ENCODE results near the gene S100A2.
"Not testable (repeated sequence)": the region's sequence is repeated elsewhere in the genome, so short reads cannot be mapped to it uniquely, and the experiment has no call there.

The S100A2 gene

DNA sequence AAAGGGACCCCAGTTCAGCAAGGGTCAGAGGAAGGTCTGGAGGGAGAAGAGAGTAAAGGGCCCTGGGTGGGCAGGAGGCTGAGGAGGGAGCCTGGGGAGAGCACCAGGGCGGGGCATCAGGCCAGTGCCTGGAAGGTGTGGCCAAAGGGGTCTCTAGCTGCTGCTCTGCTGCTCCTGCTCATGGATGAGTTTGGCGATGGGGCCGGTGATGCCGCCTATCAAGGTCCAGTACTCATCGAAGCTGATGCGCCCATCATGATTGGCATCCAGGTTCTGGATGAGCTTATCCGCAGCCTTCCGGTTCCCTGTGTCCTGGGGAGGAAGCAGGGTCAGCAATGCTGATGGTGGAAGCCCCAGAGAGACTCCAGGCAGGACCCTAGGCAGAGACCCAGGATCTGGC, 41.7 kb upstream of the S100A2 start:
- H3K9me3 Mint-ChIP-seq = no peaks in the 10 kb centered on the region
- H3K27ac Mint-ChIP-seq = no peak overlapping the region
- no peaks in the 10 kb centered on the region for H3K36me3 Mint-ChIP-seq (ENCODE audit: low read depth)
- H3K4me1 Mint-ChIP-seq (ENCODE audit: low read depth) = no peaks in the 10 kb centered on the region
- H3K27me3 Mint-ChIP-seq = no peaks in the 10 kb centered on the region
- H3K4me3 Mint-ChIP-seq = no peak overlapping the region

DNA sequence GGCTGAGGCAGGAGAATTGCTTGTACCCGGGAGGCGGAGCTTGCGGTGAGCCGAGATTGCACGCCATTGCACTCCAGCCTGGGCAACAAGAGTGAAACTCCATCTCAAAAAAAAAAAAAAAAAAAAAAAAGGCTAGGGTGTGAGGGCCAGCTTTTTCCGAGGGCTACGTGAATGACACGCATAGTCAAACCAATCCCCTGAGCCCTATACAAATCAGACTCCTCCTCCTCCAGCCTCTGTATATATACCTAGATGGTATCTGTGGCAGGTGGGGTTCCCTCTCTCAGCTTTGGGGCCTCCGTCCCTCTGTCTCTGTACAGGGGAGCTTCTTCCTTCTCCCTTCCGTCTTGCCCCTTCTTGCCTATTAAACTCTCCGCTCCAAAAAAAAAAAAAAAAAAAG, 40.5 kb upstream of the S100A2 start:
- no peak overlapping the region for H3K4me3 Mint-ChIP-seq
- no peaks in the 10 kb centered on the region for H3K9me3 Mint-ChIP-seq
- H3K27ac Mint-ChIP-seq = no peak overlapping the region
- no peaks in the 10 kb centered on the region for H3K27me3 Mint-ChIP-seq
- H3K4me1 Mint-ChIP-seq (ENCODE audit: low read depth) = peaks cover 7% of the 10 kb centered on the region
- no peaks in the 10 kb centered on the region for H3K36me3 Mint-ChIP-seq (ENCODE audit: low read depth)

DNA sequence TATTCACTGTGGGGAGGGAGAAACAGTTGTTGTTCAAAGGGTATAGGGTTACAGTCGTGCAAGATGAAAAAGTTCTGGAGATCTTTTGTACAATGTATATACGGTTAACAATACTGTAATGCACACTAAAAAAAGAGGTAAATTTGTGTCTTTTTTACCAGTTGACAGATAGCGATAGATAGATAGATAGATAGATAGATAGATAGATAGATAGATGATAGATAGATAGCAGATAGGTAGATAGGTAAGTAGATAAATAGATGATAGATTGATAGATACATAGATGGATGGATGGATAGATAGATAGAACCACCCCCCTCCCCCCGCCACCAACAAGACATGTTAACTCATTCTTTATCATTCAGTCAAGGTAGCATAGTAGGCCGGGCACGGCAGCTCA, 37.1 kb upstream of the S100A2 start:
- peaks cover 19% of the 10 kb centered on the region for H3K4me1 Mint-ChIP-seq (ENCODE audit: low read depth)
- no peaks in the 10 kb centered on the region for H3K9me3 Mint-ChIP-seq
- H3K27ac Mint-ChIP-seq = no peak overlapping the region
- H3K27me3 Mint-ChIP-seq = no peaks in the 10 kb centered on the region
- no peak overlapping the region for H3K4me3 Mint-ChIP-seq
- no peaks in the 10 kb centered on the region for H3K36me3 Mint-ChIP-seq (ENCODE audit: low read depth)

DNA sequence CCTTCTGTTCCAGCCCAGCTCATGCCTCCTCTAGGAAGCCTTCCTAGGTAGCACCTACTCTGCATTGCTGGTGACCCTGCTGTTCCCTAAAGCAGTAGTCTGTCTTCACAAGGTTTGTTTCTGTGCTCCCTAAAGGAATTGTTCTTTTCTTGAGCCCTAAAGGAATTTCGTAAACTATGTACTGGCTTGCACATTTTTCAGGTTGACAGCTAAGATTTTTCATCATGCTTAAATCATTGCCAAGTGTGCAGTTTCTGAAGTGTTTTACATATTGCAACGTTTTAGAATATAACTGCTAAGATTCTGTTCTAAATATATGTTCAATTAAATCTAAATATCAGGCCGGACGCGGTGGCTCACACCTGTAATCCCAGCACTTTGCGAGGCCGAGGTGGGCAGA, 34.2 kb upstream of the S100A2 start:
- Mint-ChIP-seq H3K4me1 (ENCODE audit: low read depth) (peaks cover 28% of the 10 kb centered on the region), H3K9me3 (no peaks in the 10 kb centered on the region), H3K4me3 (no peak overlapping the region), H3K36me3 (ENCODE audit: low read depth) (no peaks in the 10 kb centered on the region), H3K27ac (peak overlapping the region; percentile 66), H3K27me3 (no peaks in the 10 kb centered on the region)

DNA sequence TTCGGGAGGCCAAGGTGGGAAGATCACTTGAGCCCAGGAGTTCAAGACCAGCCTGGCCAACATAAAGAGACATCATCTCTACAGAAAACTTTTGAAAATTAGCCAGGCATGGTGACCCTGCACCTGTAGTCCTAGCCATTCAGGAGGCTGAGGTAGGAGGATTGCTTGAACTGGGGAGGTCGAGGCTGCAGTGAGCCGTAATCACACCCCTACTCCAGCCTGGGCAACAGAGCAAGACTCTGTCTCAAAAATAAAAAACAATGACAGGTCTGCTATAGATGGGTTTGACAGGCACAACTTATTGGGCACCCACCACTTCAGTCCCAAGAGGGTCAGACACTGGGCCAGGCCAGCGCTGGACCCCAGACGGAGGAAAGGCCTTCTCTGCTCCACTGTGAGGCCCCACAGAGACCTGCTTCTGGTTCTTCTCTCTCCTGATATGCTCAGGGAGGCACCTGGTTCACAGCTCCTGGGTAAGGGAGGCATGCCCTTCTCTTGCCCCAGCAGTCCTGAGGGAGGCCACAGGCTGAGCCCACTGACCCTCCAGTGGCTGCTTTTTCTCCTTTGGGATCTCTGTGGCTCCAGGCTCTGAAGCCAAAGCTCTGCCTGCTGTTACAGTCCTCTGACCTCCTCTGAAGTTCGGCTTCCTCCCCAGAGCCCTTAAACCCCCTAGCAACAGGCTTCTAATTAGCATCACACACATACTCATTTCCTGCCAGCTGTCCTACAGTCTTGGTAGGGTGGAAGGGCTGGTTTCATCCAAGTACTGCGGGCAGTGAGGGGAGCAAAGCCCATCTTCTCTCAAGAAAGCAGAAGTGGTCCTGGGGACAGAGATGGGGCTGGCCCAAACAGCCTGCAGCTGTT, 32.9 kb upstream of the S100A2 start:
- Mint-ChIP-seq H3K27me3 (no peaks in the 10 kb centered on the region), H3K4me1 (ENCODE audit: low read depth) (peaks cover 28% of the 10 kb centered on the region), H3K27ac (peak overlapping the region; percentile 56), H3K9me3 (no peaks in the 10 kb centered on the region), H3K36me3 (ENCODE audit: low read depth) (no peaks in the 10 kb centered on the region), H3K4me3 (no peak overlapping the region)

DNA sequence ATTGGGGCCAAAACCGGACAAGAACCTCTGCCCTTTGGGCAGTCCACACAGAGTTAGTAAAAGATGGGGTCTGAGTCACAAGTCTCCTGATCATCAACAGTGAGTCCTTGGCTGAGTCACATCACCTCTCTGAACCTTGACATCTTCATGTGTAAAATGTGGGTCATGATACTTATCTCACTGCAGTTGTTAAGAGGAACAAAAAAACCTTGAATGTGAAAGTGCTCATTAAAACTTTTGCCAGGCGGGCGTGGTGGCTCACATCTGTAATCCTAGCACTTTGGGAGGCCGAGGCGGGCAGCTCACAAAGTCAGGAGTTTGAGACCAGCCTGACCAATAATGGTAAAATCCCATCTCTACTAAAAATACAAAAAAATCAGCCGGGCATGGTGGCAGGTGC, 31.6 kb upstream of the S100A2 start:
- H3K27ac Mint-ChIP-seq = peak overlapping the region; percentile 41
- no peaks in the 10 kb centered on the region for H3K36me3 Mint-ChIP-seq (ENCODE audit: low read depth)
- H3K9me3 Mint-ChIP-seq = no peaks in the 10 kb centered on the region
- H3K27me3 Mint-ChIP-seq = no peaks in the 10 kb centered on the region
- no peak overlapping the region for H3K4me3 Mint-ChIP-seq
- peaks cover 27% of the 10 kb centered on the region for H3K4me1 Mint-ChIP-seq (ENCODE audit: low read depth)

DNA sequence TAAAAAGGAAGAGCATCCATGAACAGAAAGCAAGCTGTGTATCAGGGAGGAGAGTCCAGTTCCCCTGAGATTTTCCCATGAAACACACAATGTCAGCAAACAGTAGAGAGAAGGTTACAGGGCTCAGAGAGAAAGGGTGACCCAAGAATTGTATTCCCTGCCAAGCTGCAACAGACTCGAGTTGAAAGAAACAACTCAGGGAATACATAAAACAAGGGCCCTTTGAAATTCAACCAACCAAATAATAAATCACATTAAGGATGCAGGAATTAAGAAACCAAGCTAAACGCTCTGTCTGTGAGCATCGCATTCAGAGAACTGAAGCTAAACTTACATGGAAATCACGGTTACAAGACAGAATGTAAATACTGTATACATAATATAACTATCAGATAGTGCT, 27.1 kb upstream of the S100A2 start:
- Mint-ChIP-seq H3K27ac (no peak overlapping the region), H3K36me3 (ENCODE audit: low read depth) (no peaks in the 10 kb centered on the region)

DNA sequence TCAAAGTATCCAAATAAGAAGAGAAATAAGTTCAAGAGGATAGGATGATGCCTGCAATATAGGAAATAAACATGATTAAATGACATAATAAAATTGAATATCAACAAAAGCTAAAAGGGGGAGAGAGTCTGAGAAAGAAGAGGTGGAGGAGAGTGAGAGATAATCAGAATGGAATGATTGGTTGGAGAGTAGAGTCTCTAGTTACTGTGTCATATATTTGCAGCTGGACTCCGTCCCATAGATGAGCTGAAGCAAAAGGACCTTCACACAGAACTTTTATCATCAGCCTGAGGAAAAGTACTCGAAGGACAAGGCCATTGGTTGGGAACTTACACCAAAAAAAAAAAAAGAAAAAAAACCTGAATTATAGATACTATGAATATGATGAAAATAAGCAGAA, 22.8 kb upstream of the S100A2 start:
- Mint-ChIP-seq H3K4me1 (ENCODE audit: low read depth) (no peaks in the 10 kb centered on the region), H3K4me3 (no peak overlapping the region), H3K36me3 (ENCODE audit: low read depth) (no peaks in the 10 kb centered on the region), H3K27ac (no peak overlapping the region), H3K9me3 (no peaks in the 10 kb centered on the region), H3K27me3 (no peaks in the 10 kb centered on the region)

More for the DNA sequence above, 27.1 kb upstream of the S100A2 start:
- H3K27me3 Mint-ChIP-seq = no peaks in the 10 kb centered on the region
- H3K4me3 Mint-ChIP-seq = no peak overlapping the region
- H3K9me3 Mint-ChIP-seq = no peaks in the 10 kb centered on the region
- H3K4me1 Mint-ChIP-seq (ENCODE audit: low read depth) = peaks cover 9% of the 10 kb centered on the region

DNA sequence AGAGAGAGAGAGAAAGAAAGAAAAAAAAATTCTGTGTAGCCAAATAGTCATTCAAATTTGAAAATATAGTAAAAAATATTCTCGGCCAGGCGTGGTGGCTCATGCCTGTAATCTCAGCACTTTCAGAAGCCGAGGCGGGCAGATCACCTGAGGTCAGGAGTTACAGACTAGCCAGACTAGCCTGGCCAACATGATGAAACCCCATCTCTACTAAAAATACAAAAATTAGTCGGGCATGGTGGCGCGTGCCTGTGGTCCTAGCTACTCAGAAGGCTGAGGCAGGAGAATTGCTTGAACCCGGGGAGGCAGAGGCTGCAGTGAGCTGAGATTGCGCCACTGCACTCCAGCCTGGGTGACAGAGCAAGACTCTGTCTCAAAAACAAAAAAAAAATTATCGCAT, 22.4 kb upstream of the S100A2 start:
- not testable (repeated sequence) for H3K27ac Mint-ChIP-seq; H3K36me3 Mint-ChIP-seq (ENCODE audit: low read depth); H3K4me1 Mint-ChIP-seq (ENCODE audit: low read depth); H3K4me3 Mint-ChIP-seq; H3K27me3 Mint-ChIP-seq; H3K9me3 Mint-ChIP-seq

DNA sequence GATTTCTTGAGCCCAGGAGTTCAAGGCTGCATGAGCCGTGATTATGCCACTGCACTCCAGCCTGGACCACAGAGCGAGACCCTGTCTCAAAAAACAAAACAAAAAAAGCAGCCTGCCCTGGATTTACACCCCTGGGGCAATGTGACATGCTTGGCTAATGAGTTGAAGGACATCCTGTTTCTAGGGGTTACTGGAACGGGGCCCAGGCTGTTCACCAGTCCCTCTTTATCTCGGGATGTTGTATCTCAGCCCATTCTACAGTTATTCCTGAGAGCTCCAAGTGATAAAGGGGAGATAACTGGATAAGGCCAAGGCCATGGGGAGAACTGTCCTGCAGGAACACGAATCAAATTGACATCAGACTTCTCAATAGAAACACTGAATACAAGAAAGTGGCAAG, 21.7 kb upstream of the S100A2 start:
- Mint-ChIP-seq H3K4me1 (ENCODE audit: low read depth) (no peaks in the 10 kb centered on the region), H3K4me3 (no peak overlapping the region), H3K27me3 (no peaks in the 10 kb centered on the region), H3K36me3 (ENCODE audit: low read depth) (no peaks in the 10 kb centered on the region), H3K9me3 (no peaks in the 10 kb centered on the region), H3K27ac (no peak overlapping the region)

DNA sequence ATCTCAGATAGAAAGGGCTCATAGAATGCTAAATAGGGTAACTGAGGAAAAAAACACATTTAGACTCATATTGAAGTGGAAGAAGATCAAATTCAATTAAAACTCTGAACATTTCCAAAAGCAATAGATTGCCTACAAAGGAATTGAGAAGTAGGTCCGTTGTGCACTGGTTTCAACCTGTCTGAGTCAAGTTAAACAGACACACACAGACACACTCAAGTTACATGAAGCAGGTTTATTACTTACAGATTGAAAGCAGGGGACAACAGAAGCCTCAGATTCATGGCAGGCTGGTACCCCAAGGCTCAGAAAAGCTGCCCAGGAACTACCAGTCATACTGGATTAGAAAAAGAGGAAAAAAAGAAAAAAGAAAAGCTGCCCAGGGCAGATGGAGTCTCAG, 20.7 kb upstream of the S100A2 start:
- H3K4me1 Mint-ChIP-seq (ENCODE audit: low read depth) = no peaks in the 10 kb centered on the region
- no peaks in the 10 kb centered on the region for H3K9me3 Mint-ChIP-seq
- no peak overlapping the region for H3K4me3 Mint-ChIP-seq
- H3K27me3 Mint-ChIP-seq = no peaks in the 10 kb centered on the region
- H3K27ac Mint-ChIP-seq = no peak overlapping the region
- H3K36me3 Mint-ChIP-seq (ENCODE audit: low read depth) = no peaks in the 10 kb centered on the region

DNA sequence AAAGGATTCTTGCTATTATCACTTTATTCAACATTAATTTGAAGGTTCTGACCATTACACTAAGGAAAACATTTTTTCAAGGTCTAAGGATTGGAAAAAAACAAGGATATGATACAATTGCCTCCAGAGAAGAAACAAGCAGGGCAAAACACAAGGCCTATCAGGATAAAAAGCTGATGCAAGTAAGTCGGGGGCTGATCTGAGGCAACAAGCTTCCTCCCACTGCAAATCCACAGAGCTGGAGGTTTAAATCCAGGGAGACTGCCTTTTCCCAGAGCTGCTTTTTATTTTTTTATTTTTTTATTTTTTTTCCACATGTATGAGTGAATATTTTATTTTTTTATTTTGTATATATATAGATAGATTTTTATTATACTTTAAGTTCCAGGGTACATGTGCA, 19.4 kb upstream of the S100A2 start:
- no peaks in the 10 kb centered on the region for H3K36me3 Mint-ChIP-seq (ENCODE audit: low read depth)
- H3K4me3 Mint-ChIP-seq = no peak overlapping the region
- no peak overlapping the region for H3K27ac Mint-ChIP-seq
- H3K4me1 Mint-ChIP-seq (ENCODE audit: low read depth) = no peaks in the 10 kb centered on the region
- H3K27me3 Mint-ChIP-seq = no peaks in the 10 kb centered on the region
- H3K9me3 Mint-ChIP-seq = no peaks in the 10 kb centered on the region

DNA sequence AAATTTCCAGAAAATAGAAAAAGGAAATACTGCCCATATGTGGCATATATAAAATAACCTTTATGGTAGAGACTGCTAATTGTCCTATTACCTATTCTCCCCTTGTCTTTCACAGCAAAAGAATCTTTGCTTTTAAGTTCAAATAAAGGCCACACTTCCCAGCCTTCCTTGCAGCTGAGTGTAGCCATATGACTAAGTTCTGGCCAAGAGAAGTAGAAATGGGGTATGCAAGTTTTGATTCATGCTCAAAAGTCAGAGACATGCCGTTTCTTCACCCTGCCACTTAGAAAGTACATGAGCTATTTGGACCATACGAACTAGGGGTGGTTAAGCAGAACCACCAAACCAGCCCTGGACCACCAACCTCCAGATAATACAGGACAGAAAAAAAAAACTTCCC, 18.3 kb upstream of the S100A2 start:
- no peak overlapping the region for H3K27ac Mint-ChIP-seq
- H3K27me3 Mint-ChIP-seq = peaks cover 8% of the 10 kb centered on the region

DNA sequence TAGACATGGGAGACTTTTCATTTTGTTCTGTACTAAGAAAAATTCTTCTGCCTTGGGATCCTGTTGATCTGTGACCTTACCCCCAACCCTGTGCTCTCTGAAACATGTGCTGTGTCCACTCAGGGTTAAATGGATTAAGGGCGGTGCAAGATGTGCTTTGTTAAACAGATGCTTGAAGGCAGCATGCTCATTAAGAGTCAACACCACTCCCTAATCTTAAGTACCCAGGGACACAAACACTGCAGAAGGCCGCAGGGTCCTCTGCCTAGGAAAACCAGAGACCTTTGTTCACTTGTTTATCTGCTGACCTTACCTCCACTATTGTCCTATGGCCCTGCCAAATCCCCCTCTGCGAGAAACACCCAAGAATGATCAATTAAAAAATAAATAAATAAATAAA, 17.9 kb upstream of the S100A2 start:
- not testable (repeated sequence) for H3K9me3 Mint-ChIP-seq; H3K4me3 Mint-ChIP-seq; H3K4me1 Mint-ChIP-seq (ENCODE audit: low read depth); H3K27ac Mint-ChIP-seq; H3K36me3 Mint-ChIP-seq (ENCODE audit: low read depth)
- H3K27me3 Mint-ChIP-seq = peaks cover 12% of the 10 kb centered on the region

More for the DNA sequence above, 18.3 kb upstream of the S100A2 start:
- Mint-ChIP-seq H3K4me1 (ENCODE audit: low read depth) (no peaks in the 10 kb centered on the region), H3K9me3 (no peaks in the 10 kb centered on the region), H3K4me3 (no peak overlapping the region), H3K36me3 (ENCODE audit: low read depth) (no peaks in the 10 kb centered on the region)

DNA sequence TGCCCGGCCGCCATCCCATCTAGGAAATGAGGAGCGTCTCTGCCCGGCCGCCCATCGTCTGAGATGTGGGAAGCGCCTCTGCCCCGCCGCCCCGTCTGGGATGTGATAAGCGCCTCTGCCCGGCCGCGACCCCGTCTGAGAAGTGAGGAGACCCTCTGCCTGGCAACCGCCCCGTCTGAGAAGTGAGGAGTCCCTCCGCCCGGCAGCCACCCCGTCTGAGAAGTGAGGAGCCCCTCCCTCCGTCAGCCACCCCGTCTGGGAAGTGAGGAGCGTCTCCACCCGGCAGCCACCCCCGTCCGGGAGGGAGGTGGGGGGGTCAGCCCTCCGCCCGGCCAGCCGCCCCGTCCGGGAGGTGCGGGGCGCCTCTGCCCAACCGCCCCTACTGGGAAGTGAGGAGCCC, 17.2 kb upstream of the S100A2 start:
- peaks cover 19% of the 10 kb centered on the region for H3K27me3 Mint-ChIP-seq
- H3K27ac Mint-ChIP-seq; H3K4me3 Mint-ChIP-seq; H3K36me3 Mint-ChIP-seq (ENCODE audit: low read depth); H3K9me3 Mint-ChIP-seq; H3K4me1 Mint-ChIP-seq (ENCODE audit: low read depth): not testable (repeated sequence)

DNA sequence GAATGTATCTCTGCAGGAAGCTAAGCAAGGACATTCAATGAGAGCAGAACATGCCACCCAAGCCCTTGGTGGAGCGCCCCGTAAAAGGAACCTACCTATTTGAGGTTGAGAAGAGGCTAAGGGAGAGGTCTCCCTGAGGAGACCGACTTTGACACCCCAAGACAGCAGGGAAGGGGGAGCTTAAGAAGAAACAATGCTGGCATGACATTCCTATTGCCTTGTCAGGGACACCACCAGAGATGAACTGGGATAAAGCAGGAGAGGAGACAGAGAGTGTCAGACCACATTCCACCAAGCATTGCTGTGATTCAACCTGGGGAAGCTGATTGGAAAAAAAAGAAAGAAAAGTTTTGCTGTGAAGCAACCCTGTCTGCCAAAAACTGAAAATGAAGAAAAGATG, 13.3 kb upstream of the S100A2 start:
- Mint-ChIP-seq H3K9me3 (no peaks in the 10 kb centered on the region), H3K4me1 (ENCODE audit: low read depth) (no peaks in the 10 kb centered on the region), H3K36me3 (ENCODE audit: low read depth) (no peaks in the 10 kb centered on the region), H3K4me3 (no peak overlapping the region), H3K27ac (no peak overlapping the region), H3K27me3 (peaks cover 30% of the 10 kb centered on the region)
